HG02759 (cell line): ENCODE measurements around the gene NFIC.
"Not testable (repeated sequence)": the region's sequence is repeated elsewhere in the genome, so short reads cannot be mapped to it uniquely, and the experiment has no call there.

ENCODE experiments used
- ATAC-seq: cut with Tn5 transposase; IDR thresholded peaks from one replicate; pipeline ENCODE4 v1.9.1; 2021; ENCODE audit warnings: mild to moderate bottlenecking, moderate library complexity; ENCODE audit not compliant: unreplicated experiment

Gene NFIC

GRCh38 chr19:3396881-3397265, 30.5 kb downstream of the NFIC start:
- ATAC-seq, result no peak

- no peak for ATAC-seq
These were observed 31.1 kb downstream of the NFIC start for GRCh38 chr19:3397266-3398022.

- no peak for ATAC-seq
These were observed 31.9 kb downstream of the NFIC start for GRCh38 chr19:3398114-3398899.

GRCh38 chr19:3398900-3399278, 32.5 kb downstream of the NFIC start:
- ATAC-seq, result no peak

- ATAC-seq, result not testable (repeated sequence)
These were observed 32.9 kb downstream of the NFIC start for GRCh38 chr19:3399311-3399710.

- ATAC-seq, result no peak
These were observed 34.8 kb downstream of the NFIC start for GRCh38 chr19:3401004-3401768.

GRCh38 chr19:3402631-3403443, 36.5 kb downstream of the NFIC start:
- no peak for ATAC-seq

- no peak for ATAC-seq
These were observed 37.3 kb downstream of the NFIC start for GRCh38 chr19:3403489-3404323.

GRCh38 chr19:3404324-3405260, 38.2 kb downstream of the NFIC start:
- no peak for ATAC-seq

- ATAC-seq, result no peak
These were observed 38.9 kb downstream of the NFIC start for GRCh38 chr19:3405261-3405653.

- ATAC-seq, result no peak
These were observed 40.3 kb downstream of the NFIC start for GRCh38 chr19:3406571-3407111.

GRCh38 chr19:3407556-3408516, 41.5 kb downstream of the NFIC start:
- no peak for ATAC-seq

- ATAC-seq, result no peak
These were observed 42.6 kb downstream of the NFIC start for GRCh38 chr19:3408996-3409345.

GRCh38 chr19:3409346-3410064, 43.1 kb downstream of the NFIC start:
- ATAC-seq, result no peak

- no peak for ATAC-seq
These were observed 45.3 kb downstream of the NFIC start for GRCh38 chr19:3411636-3412035.

- ATAC-seq, result no peak
These were observed 45.7 kb downstream of the NFIC start for GRCh38 chr19:3412066-3412465.

- no peak for ATAC-seq
These were observed 47.5 kb downstream of the NFIC start for GRCh38 chr19:3413796-3414327.
